AG10803 (cell line): ENCODE data around the gene SYT13.

Experiments
- DNase-seq: peaks from one replicate; pipeline ENCODE4 v3.0.0; 2010; ENCODE audit warnings: low read depth
- H3K4me3 ChIP-seq: 2 replicates; pipeline ENCODE4 v1.5.1; 2011; ENCODE audit warnings: mild to moderate bottlenecking, low read length, control low read depth
- CTCF ChIP-seq: conservative IDR thresholded peaks from 2 replicates; pipeline ENCODE4 v1.5.1; 2011; ENCODE audit warnings: mild to moderate bottlenecking, low read length, control low read depth, inconsistent platforms

SYT13 gene

GRCh38 chr11:45237711-45238315 lies 48.3 kb downstream of the SYT13 start:
- no peak overlapping the region for H3K4me3 ChIP-seq
- no peak for DNase-seq
- TF ChIP-seq CTCF, result no peak

GRCh38 chr11:45234306-45235006 lies 51.7 kb downstream of the SYT13 start:
- no peak overlapping the region for H3K4me3 ChIP-seq
- no peak for TF ChIP-seq CTCF
- DNase-seq, result no peak

DNA sequence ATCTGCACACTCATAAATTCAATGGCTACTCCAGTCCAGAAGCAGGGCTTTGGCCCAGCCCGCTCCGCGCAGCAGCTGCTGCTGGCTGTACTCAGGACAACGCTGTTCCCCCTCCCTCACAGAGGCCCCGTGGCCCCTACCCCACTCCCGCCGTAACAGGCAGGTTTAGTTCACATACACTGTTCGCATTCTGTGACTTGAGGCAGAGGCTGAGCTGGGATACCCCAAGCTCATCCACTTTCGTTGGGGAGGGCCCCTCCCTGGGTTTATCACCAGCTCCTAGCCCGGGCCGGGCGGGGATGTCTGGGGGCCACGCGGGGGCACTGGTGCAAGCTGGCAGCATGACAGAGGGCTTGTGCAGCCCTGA lies 52.4 kb downstream of the SYT13 start:
- no peak for TF ChIP-seq CTCF
- DNase-seq, result no peak
- H3K4me3 ChIP-seq, result no peak overlapping the region

DNA sequence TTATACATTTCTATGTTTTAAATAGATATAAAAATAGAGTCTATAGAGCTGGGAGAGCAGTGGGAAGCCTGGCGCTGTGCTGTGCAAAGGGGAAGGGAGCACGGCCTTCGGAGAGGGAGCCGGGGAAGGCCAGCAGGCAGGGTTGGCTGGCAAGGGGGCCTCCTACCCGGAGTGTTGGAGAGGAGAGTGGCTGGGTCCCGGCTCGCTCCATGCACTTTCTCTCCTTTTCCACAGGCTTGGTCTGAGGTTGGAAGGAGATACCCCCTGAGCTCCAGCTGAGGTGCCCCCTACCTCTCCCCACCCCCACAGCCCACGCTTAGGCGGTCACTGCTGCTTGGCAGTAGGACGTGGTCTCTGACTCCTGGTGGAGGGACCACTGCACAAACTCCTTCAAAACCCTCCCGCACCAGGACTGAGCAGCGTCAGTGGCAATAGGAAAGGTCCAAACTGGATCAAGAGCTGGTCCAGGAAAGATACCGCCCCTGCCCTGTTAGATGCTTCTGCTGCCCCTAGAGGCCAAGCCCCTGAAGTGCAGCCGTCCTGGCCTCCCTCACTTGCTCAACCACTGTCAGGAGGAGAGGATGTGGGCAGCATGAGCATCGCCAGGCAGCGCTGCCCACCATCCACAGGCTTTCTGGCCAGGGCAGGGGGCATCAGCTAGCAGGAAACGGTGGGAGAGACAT lies 52.9 kb downstream of the SYT13 start:
- peak; percentile 82 for TF ChIP-seq CTCF
- H3K4me3 ChIP-seq, result no peak overlapping the region
- peak; percentile 55 for DNase-seq

DNA sequence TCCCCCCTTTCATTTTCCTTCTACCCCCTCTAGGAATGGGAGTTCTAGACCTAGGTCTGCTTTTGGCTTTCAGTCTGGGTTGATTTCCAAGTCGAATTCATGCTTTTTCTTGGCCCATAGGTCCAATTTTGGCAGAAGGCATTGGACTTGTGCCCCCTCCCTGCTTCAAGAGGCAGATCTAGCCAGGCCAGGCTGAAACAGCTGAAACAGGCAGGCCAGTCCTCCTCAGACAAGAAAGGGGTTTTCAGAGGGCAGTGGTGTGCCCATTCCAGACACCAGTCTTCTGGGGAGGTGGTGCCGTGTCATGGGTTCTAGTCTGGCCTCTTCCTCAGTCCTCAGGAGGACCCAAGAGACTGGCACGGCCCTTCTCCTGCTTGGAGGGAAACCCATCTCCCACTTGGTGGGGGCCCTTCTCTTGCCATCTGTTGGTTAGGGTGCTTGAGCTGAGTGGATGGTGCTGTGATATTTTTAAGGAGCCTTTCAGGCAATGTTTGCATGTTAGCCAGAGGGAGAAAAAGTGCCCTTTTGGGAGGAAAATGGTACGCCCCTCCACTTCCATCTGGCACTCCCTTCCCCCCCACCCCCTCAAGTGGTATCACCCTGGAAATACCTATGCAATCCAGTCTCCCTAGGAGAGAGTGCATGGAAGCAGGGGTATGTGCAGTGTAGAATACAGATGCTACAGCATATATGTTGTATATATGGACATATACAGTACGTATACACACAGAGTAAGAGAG lies 53.6 kb downstream of the SYT13 start:
- TF ChIP-seq CTCF, result no peak
- DNase-seq, result no peak
- H3K4me3 ChIP-seq, result no peak overlapping the region

GRCh38 chr11:45229401-45230020 lies 56.6 kb downstream of the SYT13 start:
- no peak for TF ChIP-seq CTCF
- H3K4me3 ChIP-seq, result no peak overlapping the region
- no peak for DNase-seq
